ENCODE measurements around the gene ABI3BP.

Gene ABI3BP

GRCh38 chr3:100803711-100804110 lies 189.5 kb downstream of the ABI3BP start:
- no peak overlapping the region for H3K4me3 ChIP-seq (ENCODE audit: low read length)
- no peak for DNase-seq (ENCODE audit: low read depth, low spot score)

- no peak for DNase-seq (ENCODE audit: low read depth, low spot score)
- H3K4me3 ChIP-seq (ENCODE audit: low read length) = no peak overlapping the region
Observed at GRCh38 chr3:100802126-100802525, 191.1 kb downstream of the ABI3BP start.

- H3K4me3 ChIP-seq (ENCODE audit: low read length) = no peak overlapping the region
- no peak for DNase-seq (ENCODE audit: low read depth, low spot score)
Observed at GRCh38 chr3:100798012-100798411, 195.2 kb downstream of the ABI3BP start.

GRCh38 chr3:100796556-100796955 lies 196.7 kb downstream of the ABI3BP start:
- H3K4me3 ChIP-seq (ENCODE audit: low read length) = no peak overlapping the region
- DNase-seq (ENCODE audit: low read depth, low spot score) = no peak

- no peak overlapping the region for H3K4me3 ChIP-seq (ENCODE audit: low read length)
- DNase-seq (ENCODE audit: low read depth, low spot score) = no peak
Observed at GRCh38 chr3:100789579-100789978, 203.6 kb downstream of the ABI3BP start.

GRCh38 chr3:100783619-100784018 lies 209.6 kb downstream of the ABI3BP start:
- DNase-seq (ENCODE audit: low read depth, low spot score) = no peak
- H3K4me3 ChIP-seq (ENCODE audit: low read length) = no peak overlapping the region

- DNase-seq (ENCODE audit: low read depth, low spot score) = no peak
Observed at GRCh38 chr3:100782906-100783305, 210.3 kb downstream of the ABI3BP start.

GRCh38 chr3:100782348-100782747 lies 210.9 kb downstream of the ABI3BP start:
- DNase-seq (ENCODE audit: low read depth, low spot score) = no peak
- H3K4me3 ChIP-seq (ENCODE audit: low read length) = no peak overlapping the region

More at GRCh38 chr3:100782906-100783305, 210.3 kb downstream of the ABI3BP start:
- H3K4me3 ChIP-seq (ENCODE audit: low read length) = no peak overlapping the region

GRCh38 chr3:100781301-100781700 lies 211.9 kb downstream of the ABI3BP start:
- DNase-seq (ENCODE audit: low read depth, low spot score) = no peak
- no peak overlapping the region for H3K4me3 ChIP-seq (ENCODE audit: low read length)

- H3K4me3 ChIP-seq (ENCODE audit: low read length) = no peak overlapping the region
- no peak for DNase-seq (ENCODE audit: low read depth, low spot score)
Observed at GRCh38 chr3:100780071-100780622, 213.1 kb downstream of the ABI3BP start.

GRCh38 chr3:100779480-100779879 lies 213.7 kb downstream of the ABI3BP start:
- H3K4me3 ChIP-seq (ENCODE audit: low read length) = no peak overlapping the region
- no peak for DNase-seq (ENCODE audit: low read depth, low spot score)

GRCh38 chr3:100777271-100777670 lies 215.9 kb downstream of the ABI3BP start:
- no peak for DNase-seq (ENCODE audit: low read depth, low spot score)
- H3K4me3 ChIP-seq (ENCODE audit: low read length) = no peak overlapping the region

- no peak overlapping the region for H3K4me3 ChIP-seq (ENCODE audit: low read length)
- DNase-seq (ENCODE audit: low read depth, low spot score) = no peak
Observed at GRCh38 chr3:100776746-100777145, 216.5 kb downstream of the ABI3BP start.

- no peak for DNase-seq (ENCODE audit: low read depth, low spot score)
- H3K4me3 ChIP-seq (ENCODE audit: low read length) = no peak overlapping the region
Observed at GRCh38 chr3:100776097-100776729, 217.0 kb downstream of the ABI3BP start.

- no peak overlapping the region for H3K4me3 ChIP-seq (ENCODE audit: low read length)
- DNase-seq (ENCODE audit: low read depth, low spot score) = no peak
Observed at GRCh38 chr3:100775669-100776068, 217.6 kb downstream of the ABI3BP start.

- DNase-seq (ENCODE audit: low read depth, low spot score) = no peak
- H3K4me3 ChIP-seq (ENCODE audit: low read length) = no peak overlapping the region
Observed at GRCh38 chr3:100775226-100775625, 218.0 kb downstream of the ABI3BP start.

GRCh38 chr3:100769693-100770092 lies 223.5 kb downstream of the ABI3BP start:
- no peak overlapping the region for H3K4me3 ChIP-seq (ENCODE audit: low read length)
- DNase-seq (ENCODE audit: low read depth, low spot score) = no peak

GRCh38 chr3:100766069-100766468 lies 227.2 kb downstream of the ABI3BP start:
- DNase-seq (ENCODE audit: low read depth, low spot score) = no peak
- no peak overlapping the region for H3K4me3 ChIP-seq (ENCODE audit: low read length)

- H3K4me3 ChIP-seq (ENCODE audit: low read length) = no peak overlapping the region
Observed at GRCh38 chr3:100765437-100765975, 227.7 kb downstream of the ABI3BP start.

GRCh38 chr3:100761951-100762350 lies 231.3 kb downstream of the ABI3BP start:
- DNase-seq (ENCODE audit: low read depth, low spot score) = no peak
- no peak overlapping the region for H3K4me3 ChIP-seq (ENCODE audit: low read length)

More at GRCh38 chr3:100765437-100765975, 227.7 kb downstream of the ABI3BP start:
- DNase-seq (ENCODE audit: low read depth, low spot score) = no peak

All from Jurkat, Clone E6-1 (cell line).